Activated naive CD8-positive, alpha-beta T cell treated with anti-CD3 and anti-CD28 coated beads for 36 hours (primary cell): ENCODE results near the gene CRAT. TPM values are rescaled to one million over a fixed set of nuclear protein-coding genes. Genes with fewer than 3 reads are reported as not detected.

ENCODE experiments used
- DNase-seq: peaks from one replicate; pipeline ENCODE4 v3.0.0; 2021
- H3K27ac Mint-ChIP-seq: one replicate; pipeline ENCODE4 v1.8.0; 2022; ENCODE audit warnings: mild to moderate bottlenecking, moderate library complexity, mixed read lengths
- H3K27me3 Mint-ChIP-seq: one replicate; pipeline ENCODE4 v1.8.0; 2022; ENCODE audit warnings: mild to moderate bottlenecking, mixed read lengths
- H3K36me3 Mint-ChIP-seq: one replicate; pipeline ENCODE4 v1.8.0; 2021; ENCODE audit warnings: mild to moderate bottlenecking, mixed read lengths
- H3K4me1 Mint-ChIP-seq: one replicate; pipeline ENCODE4 v1.8.0; 2021; ENCODE audit warnings: mixed read lengths
- H3K4me3 Mint-ChIP-seq: one replicate; pipeline ENCODE4 v1.8.0; 2022; ENCODE audit warnings: mild to moderate bottlenecking, moderate library complexity, mixed read lengths
- H3K9me3 Mint-ChIP-seq: one replicate; pipeline ENCODE4 v1.8.0; 2022; ENCODE audit warnings: mixed read lengths
- total RNA-seq, 2 experiments: library from RNA; stranded (reverse); gene quantifications; one replicate each; pipeline ENCODE4 v1.2.3, GENCODE V29; 2021

The CRAT gene
- total RNA-seq, 2 experiments from 2014 or later: 7.3 to 7.9 TPM

DNA sequence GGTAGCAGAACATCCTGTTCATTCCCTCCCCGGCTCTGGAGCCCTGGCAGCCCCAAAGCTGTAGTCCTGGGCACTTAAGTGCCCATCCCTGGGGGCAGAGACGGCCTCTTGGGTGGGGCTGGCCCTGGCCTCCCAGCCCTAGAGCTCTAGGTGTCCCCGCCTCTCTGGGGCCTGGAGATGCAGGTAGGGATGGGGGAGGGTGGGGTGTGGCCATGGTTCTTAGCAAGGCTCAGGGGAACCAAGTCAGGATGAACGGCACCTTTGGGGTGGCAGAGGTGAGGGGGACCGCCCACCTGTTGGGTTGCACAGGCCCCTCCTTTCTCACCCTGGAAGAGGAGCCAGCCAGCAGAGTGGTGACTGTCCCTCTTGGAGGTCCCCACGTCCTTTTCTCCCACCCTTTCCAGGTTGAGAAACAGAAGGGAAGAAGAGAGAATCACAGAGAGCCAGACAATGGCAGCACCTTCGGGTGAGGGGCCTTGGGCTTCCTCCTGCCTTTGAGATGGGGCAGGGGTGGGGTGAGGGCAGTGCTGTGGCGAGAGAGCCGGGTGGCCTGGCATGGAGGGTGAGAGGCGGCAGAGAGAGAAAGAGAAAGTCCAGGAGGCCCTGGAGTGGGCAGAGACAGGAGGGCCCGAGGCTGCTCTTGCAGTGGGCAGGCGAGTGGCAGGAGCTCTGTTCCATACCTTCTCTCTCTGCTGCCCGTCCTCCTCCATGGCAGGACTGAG, 2.3 kb downstream of the CRAT start:
- no peak for DNase-seq
- H3K36me3 Mint-ChIP-seq: no peaks in the 10 kb centered on the region
- no peaks in the 10 kb centered on the region for H3K9me3 Mint-ChIP-seq
- H3K27ac Mint-ChIP-seq: no peak overlapping the region
- H3K4me1 Mint-ChIP-seq: peaks cover 14% of the 10 kb centered on the region
- H3K4me3 Mint-ChIP-seq: peak overlapping the region; percentile 8
- H3K27me3 Mint-ChIP-seq: no peaks in the 10 kb centered on the region

DNA sequence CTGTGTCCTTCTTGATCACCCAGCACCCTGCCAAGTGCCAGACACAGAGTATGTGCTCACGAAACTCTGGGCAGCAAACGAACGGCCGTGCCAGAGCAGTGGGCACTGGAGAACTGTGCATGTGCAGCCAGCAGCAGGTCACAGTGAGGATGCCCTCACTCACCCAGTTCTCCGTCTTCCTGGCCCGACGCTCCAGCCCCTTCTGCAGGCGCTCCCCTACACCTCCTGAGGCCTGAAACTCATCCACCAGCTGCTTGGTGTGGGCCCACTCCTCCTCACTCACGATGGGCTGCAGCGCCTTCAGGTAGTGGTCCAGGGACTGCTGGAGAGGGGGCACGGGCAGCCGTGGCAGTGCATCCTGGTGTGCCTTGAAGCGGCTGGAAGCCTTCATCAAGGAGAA, 2.9 kb downstream of the CRAT start:
- Mint-ChIP-seq H3K36me3 (no peaks in the 10 kb centered on the region), H3K27me3 (no peaks in the 10 kb centered on the region), H3K27ac (no peak overlapping the region), H3K4me3 (no peak overlapping the region), H3K4me1 (peaks cover 13% of the 10 kb centered on the region), H3K9me3 (no peaks in the 10 kb centered on the region)
- DNase-seq: no peak

DNA sequence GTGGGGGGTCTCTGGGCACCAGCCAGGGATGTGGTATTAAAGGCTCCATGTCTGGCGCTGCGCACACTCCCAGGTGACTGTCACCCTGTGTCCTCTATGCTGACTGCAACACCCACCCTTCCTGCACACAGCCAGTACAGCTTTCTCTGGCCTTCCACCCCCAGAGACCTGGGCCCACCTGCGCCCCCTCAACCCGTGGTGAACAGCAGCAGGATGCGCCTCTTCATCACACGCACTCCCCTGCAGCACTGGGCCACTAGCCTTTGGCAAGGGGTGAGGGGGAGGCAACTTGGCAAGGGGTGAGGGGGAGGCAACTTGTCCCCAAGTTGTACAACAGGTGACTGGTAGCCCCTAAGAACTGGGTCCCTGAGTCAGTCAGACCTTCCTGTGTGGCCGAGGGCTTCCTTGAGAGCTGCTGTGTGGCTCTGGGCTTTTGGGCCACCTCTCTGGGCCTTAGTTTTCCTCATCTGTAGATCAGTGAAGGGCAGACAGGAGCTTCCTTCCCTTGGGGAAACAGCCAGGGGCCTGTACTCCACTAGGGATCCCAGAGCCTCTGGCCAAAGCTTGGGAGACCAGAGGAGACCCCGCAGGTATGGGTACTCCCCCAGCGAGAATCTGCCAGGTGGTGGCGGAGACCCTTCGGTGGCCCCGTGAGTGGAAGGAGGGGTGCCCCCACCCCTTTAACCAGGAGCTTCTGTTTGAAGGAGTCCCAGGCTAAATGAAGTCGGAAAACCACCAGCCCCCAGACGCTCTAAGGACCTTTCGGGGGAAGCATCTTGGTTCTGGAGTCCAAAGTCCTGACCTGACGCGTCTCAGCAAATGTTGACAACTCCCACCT, 4.5 kb downstream of the CRAT start:
- peaks cover 10% of the 10 kb centered on the region for H3K4me1 Mint-ChIP-seq
- no peaks in the 10 kb centered on the region for H3K9me3 Mint-ChIP-seq
- H3K27ac Mint-ChIP-seq: no peak overlapping the region
- H3K36me3 Mint-ChIP-seq: no peaks in the 10 kb centered on the region
- no peaks in the 10 kb centered on the region for H3K27me3 Mint-ChIP-seq
- DNase-seq: no peak
- H3K4me3 Mint-ChIP-seq: no peak overlapping the region

DNA sequence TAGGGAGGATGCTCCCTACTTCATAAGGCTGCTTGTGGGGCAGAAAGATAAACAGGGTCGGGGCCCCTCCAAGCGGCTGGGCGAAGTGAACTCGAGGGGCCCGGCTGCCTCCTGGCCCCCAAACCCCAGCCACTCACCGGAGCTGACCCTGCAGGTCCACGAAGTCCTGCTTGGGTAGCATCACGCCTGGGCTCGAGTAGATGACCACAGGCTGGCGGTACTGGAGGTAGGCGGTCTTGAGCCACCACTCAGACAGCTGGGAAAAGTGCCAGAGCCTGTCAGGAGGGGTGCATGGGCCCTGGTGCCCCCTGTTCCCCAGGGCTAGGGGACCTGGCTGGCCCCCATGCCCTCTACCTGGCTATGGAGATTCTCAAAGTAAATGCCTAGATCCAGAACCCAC, 6.5 kb downstream of the CRAT start:
- no peak overlapping the region for H3K27ac Mint-ChIP-seq
- no peak overlapping the region for H3K4me3 Mint-ChIP-seq
- H3K4me1 Mint-ChIP-seq: no peaks in the 10 kb centered on the region
- H3K9me3 Mint-ChIP-seq: no peaks in the 10 kb centered on the region
- no peak for DNase-seq
- H3K27me3 Mint-ChIP-seq: no peaks in the 10 kb centered on the region
- H3K36me3 Mint-ChIP-seq: no peaks in the 10 kb centered on the region

DNA sequence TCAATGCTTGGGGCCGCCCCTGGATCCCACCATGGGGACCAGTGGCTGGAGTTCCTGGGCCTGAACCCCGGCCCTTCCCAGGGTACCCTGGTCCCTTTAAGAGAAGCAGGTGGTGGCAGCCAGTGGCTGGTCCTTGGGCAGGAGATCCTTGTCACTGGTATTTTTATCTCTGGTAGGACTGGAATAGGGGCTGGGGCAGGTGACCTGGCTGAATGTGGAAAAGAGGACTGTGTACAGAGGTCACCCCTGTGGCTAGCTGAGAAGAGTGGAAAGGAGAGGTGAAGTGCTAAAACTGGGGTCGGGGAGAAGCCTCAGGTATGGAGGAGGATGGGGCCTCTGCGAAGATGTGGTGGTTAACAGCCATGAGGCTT, 7.0 kb downstream of the CRAT start:
- Mint-ChIP-seq H3K27me3 (no peaks in the 10 kb centered on the region), H3K9me3 (no peaks in the 10 kb centered on the region), H3K36me3 (no peaks in the 10 kb centered on the region), H3K27ac (no peak overlapping the region), H3K4me1 (no peaks in the 10 kb centered on the region), H3K4me3 (no peak overlapping the region)
- no peak for DNase-seq

DNA sequence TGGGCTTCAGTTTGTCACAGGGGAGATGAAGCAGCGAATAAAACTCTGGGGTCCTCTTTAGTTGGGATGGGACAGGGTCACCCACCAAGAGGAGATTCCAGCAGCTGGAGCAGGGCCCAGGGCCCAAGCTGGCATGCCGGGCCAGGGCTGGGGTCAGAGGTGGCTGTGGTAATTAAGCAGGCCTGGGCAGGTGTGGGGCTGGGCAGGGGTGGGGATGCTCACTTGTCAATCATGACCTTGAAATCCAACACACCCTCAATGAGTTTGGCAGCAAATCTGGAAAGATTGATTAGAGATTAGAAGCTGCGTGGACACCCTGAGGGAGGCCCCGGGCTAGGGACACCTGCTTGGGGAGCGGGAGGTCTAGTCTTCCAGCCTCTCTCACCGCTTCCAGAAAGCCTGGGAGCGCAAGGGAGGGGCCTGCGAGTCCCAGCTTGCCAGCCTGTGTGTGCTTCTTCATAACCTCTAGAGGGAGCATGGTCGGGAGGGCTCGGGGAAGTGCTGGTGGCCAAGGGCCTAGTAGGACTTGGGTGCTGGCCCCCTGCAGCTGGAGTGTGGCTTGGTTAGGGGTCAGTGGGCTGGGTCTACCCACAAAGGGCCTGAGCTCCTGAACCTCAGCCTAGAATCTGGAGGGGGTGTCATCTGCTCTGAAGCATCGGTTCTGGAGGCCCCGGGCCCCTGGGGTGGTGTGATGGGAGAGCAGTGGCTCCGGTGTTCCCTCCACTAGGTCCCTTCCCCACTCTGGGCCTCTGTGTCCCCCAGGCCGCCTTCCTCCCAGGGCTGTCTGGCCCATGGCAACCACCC, 7.6 kb downstream of the CRAT start:
- Mint-ChIP-seq H3K27ac (no peak overlapping the region), H3K4me3 (no peak overlapping the region), H3K9me3 (no peaks in the 10 kb centered on the region), H3K27me3 (no peaks in the 10 kb centered on the region), H3K4me1 (no peaks in the 10 kb centered on the region), H3K36me3 (no peaks in the 10 kb centered on the region)
- DNase-seq: no peak

DNA sequence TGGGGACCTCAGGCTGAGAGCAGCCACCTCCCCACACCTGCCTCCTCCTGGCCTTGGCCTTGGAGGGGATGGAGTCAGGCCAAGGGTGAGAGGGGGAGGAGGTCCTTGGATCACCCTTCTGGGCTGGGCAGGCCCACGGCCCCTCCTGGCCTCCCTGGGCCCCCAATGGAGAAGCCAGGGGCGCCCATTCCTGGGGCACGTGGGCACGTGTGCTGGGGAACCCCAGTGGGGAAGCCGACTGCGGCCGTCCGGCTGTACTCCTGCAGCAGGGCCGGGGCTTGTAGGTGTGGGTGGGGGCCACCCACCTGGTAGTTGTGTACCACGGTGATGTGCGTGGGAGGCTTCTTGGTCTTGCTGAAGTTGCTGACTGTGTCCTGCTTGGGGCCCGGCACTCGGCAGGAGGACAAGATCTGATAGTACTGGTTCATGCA, 8.5 kb downstream of the CRAT start:
- Mint-ChIP-seq H3K4me3 (no peak overlapping the region), H3K27ac (no peak overlapping the region), H3K27me3 (no peaks in the 10 kb centered on the region), H3K36me3 (no peaks in the 10 kb centered on the region), H3K4me1 (no peaks in the 10 kb centered on the region), H3K9me3 (no peaks in the 10 kb centered on the region)
- no peak for DNase-seq

DNA sequence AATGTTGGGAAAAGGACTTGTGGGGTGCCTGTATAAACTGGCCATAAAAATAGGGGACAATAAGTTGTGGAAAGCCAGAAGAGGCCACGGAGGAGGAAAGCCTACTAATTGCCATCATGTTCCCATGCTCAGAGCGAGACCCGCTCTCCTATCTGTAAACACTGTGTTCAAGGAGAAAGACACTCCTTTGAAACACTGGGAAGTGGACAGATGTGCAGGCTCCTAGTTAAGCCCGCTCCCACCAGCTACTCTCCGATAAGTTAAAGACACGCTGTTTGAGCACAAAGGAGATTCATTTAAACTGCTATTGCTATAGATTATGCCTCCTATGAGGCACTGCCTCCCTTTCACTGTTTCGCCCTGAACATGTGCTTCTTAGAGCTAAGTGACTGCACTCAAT, 9.3 kb downstream of the CRAT start:
- Mint-ChIP-seq H3K9me3 (no peaks in the 10 kb centered on the region), H3K27me3 (no peaks in the 10 kb centered on the region), H3K36me3 (no peaks in the 10 kb centered on the region), H3K4me1 (no peaks in the 10 kb centered on the region), H3K4me3 (no peak overlapping the region), H3K27ac (no peak overlapping the region)
- no peak for DNase-seq

DNA sequence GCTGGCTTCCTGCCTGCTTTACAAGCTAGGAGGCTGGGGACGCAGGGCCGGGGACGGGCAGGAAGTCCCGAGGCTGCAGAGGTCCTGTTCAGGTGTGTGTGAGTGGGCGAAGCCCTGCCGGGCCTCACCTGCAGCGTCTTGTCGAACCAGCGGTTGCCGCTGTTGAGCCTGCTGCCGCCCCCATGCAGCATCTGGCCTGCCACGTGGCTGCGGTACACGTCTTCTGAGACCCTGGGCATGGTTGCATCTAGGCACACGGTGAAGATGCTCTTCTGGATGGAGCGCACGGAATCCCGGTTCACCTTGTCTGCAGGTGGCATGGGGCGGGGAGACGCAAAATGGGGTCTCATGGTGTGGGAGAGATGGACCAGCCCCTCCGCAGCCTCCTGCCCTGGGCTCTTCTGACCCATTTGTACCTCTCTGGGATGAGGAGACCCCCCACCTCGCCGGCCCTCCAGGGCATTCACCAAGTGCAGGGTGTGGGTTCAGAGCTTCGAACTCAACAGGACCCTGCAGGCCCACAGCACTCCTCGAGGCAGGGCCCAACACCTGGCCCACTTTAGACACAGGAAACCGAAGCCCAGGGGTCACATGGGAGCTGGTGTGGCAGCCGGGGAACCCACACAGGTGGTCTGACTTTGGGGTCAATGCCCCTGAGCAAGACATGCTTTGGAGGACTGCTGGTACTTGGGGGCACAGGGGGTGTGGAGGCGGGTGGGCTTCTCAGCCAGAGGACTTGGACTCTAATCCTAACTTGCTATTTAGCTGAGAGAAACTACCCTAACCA, 10.0 kb downstream of the CRAT start:
- no peaks in the 10 kb centered on the region for H3K27me3 Mint-ChIP-seq
- DNase-seq: no peak
- H3K9me3 Mint-ChIP-seq: no peaks in the 10 kb centered on the region
- no peaks in the 10 kb centered on the region for H3K36me3 Mint-ChIP-seq
- no peaks in the 10 kb centered on the region for H3K4me1 Mint-ChIP-seq
- H3K4me3 Mint-ChIP-seq: no peak overlapping the region
- H3K27ac Mint-ChIP-seq: no peak overlapping the region

DNA sequence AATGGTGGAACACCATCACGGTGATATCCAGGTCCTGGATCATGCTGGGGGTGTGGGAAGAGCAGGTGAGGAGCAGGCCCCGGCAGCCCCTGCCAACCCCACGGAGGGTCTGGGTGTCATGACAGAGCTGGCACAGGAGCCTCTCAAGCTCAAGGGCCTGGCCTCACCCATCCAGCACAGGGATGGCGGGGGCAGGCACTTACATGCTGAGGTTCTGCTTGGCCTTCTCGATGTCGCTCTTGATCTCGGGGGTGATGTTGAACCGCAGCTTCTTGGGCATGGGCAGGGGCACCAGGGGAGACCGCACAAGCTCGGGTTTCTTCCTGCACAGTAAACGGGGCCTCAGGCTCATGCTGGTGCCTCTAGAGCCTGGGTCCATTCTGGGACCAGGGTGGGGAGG, 12.3 kb downstream of the CRAT start:
- Mint-ChIP-seq H3K27ac (no peak overlapping the region), H3K27me3 (no peaks in the 10 kb centered on the region), H3K36me3 (no peaks in the 10 kb centered on the region), H3K4me3 (no peak overlapping the region), H3K9me3 (no peaks in the 10 kb centered on the region), H3K4me1 (no peaks in the 10 kb centered on the region)
- DNase-seq: no peak

DNA sequence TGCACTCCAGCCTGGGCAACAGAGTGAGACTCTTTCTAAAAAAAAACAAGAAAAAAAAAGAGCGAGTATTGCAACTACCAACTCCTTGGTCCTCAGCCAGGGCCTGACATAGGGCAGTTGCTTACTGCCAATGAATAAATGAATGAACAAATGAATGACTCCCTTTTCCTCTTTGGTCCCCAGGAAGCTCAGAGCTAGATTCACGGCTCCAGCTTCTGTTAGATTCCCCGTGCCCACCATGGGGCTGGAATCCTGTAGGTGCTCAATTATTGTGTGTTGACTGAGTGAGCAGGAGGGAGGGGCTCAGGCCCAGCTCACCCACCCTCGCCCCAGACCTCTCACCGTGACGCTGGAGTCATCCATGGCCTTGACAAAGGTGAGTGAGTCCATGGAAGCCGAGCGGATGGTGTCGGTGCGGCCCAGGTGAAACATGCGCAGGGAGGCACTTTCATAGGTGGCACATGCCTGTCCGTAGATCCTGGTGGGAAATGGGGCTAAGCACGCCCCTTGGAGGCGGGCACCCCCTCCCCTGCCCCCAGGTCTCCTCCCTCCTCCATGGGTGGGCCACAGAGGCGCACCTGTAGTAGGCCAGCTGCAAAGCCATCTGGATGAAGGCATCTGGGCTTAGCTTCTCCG, 12.8 kb downstream of the CRAT start:
- DNase-seq: no peak
- no peaks in the 10 kb centered on the region for H3K27me3 Mint-ChIP-seq

DNA sequence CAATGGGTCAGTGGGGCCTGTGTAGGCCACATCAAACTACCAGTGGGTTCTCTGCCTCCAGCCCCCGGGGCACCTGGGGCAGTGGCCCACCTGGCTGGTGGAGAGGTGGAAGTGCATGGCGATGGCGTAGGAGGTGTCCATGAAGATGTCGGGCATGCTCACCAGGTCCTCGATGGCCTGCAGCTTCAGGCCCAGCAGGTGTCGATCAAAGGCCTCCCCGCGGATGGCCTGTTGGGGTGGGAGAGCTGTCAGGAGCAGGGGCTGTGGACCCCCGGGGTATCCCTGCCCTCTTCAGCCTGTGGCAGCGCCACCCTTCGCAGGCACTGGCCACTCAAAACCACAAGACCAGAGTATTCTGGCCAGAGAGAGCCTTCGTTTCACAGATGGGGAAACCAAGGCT, 14.7 kb downstream of the CRAT start:
- Mint-ChIP-seq H3K4me1 (no peaks in the 10 kb centered on the region), H3K9me3 (no peaks in the 10 kb centered on the region), H3K36me3 (no peaks in the 10 kb centered on the region), H3K4me3 (no peak overlapping the region), H3K27ac (no peak overlapping the region), H3K27me3 (no peaks in the 10 kb centered on the region)
- DNase-seq: no peak

More for the DNA sequence above, 12.8 kb downstream of the CRAT start:
- Mint-ChIP-seq H3K36me3 (no peaks in the 10 kb centered on the region), H3K9me3 (no peaks in the 10 kb centered on the region), H3K4me3 (no peak overlapping the region), H3K4me1 (no peaks in the 10 kb centered on the region), H3K27ac (no peak overlapping the region)

DNA sequence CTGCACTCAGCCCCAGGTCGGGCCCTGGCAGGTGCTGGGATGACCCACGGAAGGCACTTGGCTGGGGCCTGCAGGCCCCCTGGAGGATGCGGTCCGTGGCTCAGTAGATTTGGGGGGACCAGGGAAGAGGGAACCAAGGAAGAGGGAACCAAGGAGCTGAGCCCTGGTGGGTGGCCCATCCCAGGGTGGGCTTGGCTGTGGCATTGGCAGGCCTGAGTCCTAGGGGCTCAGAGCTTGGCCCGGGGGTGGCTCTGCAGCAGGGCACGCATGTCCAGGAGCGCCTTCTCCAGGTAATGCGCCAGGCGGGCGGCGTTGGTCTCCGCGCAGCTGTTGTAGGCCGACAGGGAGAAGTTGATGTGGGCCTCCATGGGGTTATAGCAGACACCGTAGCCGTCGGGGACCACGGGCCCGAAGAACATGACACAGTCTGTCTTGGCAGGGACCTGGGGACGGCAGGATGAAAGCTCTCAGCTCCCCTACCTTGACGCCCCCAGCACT, 15.4 kb downstream of the CRAT start:
- H3K27ac Mint-ChIP-seq: no peak overlapping the region
- H3K9me3 Mint-ChIP-seq: no peaks in the 10 kb centered on the region
- no peaks in the 10 kb centered on the region for H3K36me3 Mint-ChIP-seq
- H3K4me1 Mint-ChIP-seq: no peaks in the 10 kb centered on the region
- H3K4me3 Mint-ChIP-seq: no peak overlapping the region
- no peaks in the 10 kb centered on the region for H3K27me3 Mint-ChIP-seq
- no peak for DNase-seq
